ENCODE measurements around the gene APOL1. TPM values are rescaled to one million over a fixed set of nuclear protein-coding genes. Genes with fewer than 3 reads are reported as not detected.
"Not testable (repeated sequence)": the region's sequence is repeated elsewhere in the genome, so short reads cannot be mapped to it uniquely, and the experiment has no call there.

Gene APOL1
- total RNA-seq, 1 donor = 21.6 TPM

GRCh38 chr22:36225333-36225922 lies 27.5 kb upstream of the APOL1 start:
- TF ChIP-seq, protein P1, sequence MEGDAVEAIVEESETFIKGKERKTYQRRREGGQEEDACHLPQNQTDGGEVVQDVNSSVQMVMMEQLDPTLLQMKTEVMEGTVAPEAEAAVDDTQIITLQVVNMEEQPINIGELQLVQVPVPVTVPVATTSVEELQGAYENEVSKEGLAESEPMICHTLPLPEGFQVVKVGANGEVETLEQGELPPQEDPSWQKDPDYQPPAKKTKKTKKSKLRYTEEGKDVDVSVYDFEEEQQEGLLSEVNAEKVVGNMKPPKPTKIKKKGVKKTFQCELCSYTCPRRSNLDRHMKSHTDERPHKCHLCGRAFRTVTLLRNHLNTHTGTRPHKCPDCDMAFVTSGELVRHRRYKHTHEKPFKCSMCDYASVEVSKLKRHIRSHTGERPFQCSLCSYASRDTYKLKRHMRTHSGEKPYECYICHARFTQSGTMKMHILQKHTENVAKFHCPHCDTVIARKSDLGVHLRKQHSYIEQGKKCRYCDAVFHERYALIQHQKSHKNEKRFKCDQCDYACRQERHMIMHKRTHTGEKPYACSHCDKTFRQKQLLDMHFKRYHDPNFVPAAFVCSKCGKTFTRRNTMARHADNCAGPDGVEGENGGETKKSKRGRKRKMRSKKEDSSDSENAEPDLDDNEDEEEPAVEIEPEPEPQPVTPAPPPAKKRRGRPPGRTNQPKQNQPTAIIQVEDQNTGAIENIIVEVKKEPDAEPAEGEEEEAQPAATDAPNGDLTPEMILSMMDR (IDR thresholded peaks at IDR 0.05; ENCODE audit: insufficient read depth, low read depth, low read length) = no peak
- no peak overlapping the region for H3K4me3 ChIP-seq (ENCODE audit: low read depth, low read length)
- no peak for DNase-seq (ENCODE audit: low read depth)

DNA sequence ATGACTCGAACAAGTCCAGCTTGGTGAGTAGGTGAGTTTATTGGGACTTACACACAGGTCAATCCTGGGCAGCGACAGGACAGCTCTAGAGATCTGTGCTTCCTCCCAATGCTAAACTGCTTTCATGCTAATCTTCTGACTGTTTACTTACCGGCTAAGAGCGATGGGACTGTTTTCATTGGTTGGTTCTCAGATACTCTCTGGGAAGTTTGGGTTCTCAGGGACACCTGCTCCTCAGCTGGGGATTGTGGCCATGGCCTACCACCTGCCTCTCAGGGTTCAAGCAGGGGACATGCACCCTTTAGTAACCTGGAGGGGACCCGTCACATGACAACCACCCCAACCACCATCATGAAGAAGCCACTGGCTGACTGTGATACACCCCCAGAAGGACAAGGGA lies 26.7 kb upstream of the APOL1 start:
- H3K4me3 ChIP-seq (ENCODE audit: low read depth, low read length) = no peak overlapping the region
- TF ChIP-seq, protein P1 (IDR thresholded peaks at IDR 0.05; ENCODE audit: insufficient read depth, low read depth, low read length) = no peak
- DNase-seq (ENCODE audit: low read depth) = no peak

DNA sequence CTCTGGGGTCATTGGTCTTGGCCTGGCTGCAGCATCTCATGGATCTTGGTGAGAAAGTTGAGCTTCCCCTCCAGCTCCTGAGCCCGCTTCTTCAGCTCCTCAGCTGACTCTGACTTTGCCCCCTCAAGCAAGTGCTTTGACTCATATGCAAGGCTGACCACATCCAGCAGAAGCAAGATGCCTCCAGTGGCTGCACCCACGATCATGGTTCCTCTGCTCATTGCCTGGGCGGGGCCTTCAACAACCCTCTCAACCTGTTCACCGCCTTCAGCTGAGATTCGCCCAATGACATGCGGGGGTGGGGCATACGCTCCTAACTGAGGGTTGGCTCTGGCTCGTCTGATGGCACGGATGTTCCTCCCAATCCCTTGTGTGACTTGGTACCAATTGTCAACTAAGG lies 25.5 kb upstream of the APOL1 start:
- no peak overlapping the region for H3K4me3 ChIP-seq (ENCODE audit: low read depth, low read length)
- no peak for DNase-seq (ENCODE audit: low read depth)
- TF ChIP-seq, protein P1 (IDR thresholded peaks at IDR 0.05; ENCODE audit: insufficient read depth, low read depth, low read length) = no peak

- no peak for DNase-seq (ENCODE audit: low read depth)
- TF ChIP-seq, protein P1 (IDR thresholded peaks at IDR 0.05; ENCODE audit: insufficient read depth, low read depth, low read length) = no peak
These were observed 25.1 kb upstream of the APOL1 start for GRCh38 chr22:36227806-36228205.

DNA sequence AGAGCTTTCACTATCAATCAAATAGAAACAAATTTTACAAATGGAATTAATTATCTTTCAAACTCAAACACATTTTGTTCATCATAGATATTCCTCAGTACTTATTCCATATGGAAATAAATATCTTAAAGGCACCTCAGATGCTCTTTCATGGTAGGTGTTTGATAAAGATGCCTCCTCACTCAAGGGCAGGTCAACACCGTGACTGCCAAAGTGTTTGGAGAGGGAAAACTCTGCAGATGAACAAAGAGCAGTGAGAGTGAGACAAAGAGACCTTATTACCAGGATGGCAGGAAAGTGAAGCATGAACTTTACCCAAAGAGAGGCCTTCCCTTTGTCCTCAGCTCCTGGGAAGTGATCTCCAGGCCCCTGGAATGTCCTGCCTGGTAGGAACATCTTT lies 24.6 kb upstream of the APOL1 start:
- not testable (repeated sequence) for DNase-seq (ENCODE audit: low read depth); H3K4me3 ChIP-seq (ENCODE audit: low read depth, low read length)

More at GRCh38 chr22:36227806-36228205, 25.1 kb upstream of the APOL1 start:
- H3K4me3 ChIP-seq (ENCODE audit: low read depth, low read length) = no peak overlapping the region

- TF ChIP-seq, protein P1 (IDR thresholded peaks at IDR 0.05; ENCODE audit: insufficient read depth, low read depth, low read length) = no peak
- no peak for DNase-seq (ENCODE audit: low read depth)
- no peak overlapping the region for H3K4me3 ChIP-seq (ENCODE audit: low read depth, low read length)
These were observed 24.0 kb upstream of the APOL1 start for GRCh38 chr22:36228944-36229343.

- DNase-seq (ENCODE audit: low read depth); H3K4me3 ChIP-seq (ENCODE audit: low read depth, low read length): not testable (repeated sequence)
These were observed 23.3 kb upstream of the APOL1 start for GRCh38 chr22:36229649-36230048.

GRCh38 chr22:36231051-36231450 lies 21.9 kb upstream of the APOL1 start:
- not testable (repeated sequence) for H3K4me3 ChIP-seq (ENCODE audit: low read depth, low read length); DNase-seq (ENCODE audit: low read depth)

All from fibroblast of villous mesenchyme (primary cell).